Suppressor macrophage treated with lipopolysaccharide for 4 hours (primary cell): ENCODE measurements around the gene POFUT1.
A peak's percentile ranks its signal among the peaks of the same experiment; 100 is the strongest.
"Not testable (repeated sequence)": the region's sequence is repeated elsewhere in the genome, so short reads cannot be mapped to it uniquely, and the experiment has no call there.

ENCODE experiments used
- DNase-seq: peaks from one replicate; pipeline ENCODE4 v3.0.0-alpha.2; 2020

POFUT1 gene

GRCh38 chr20:32236819-32237218 is 29.1 kb downstream of the POFUT1 start:
- no peak for DNase-seq

GRCh38 chr20:32237419-32237818 is 29.7 kb downstream of the POFUT1 start:
- no peak for DNase-seq

GRCh38 chr20:32238483-32239425 is 31.1 kb downstream of the POFUT1 start:
- DNase-seq, result no peak

GRCh38 chr20:32240205-32240604 is 32.5 kb downstream of the POFUT1 start:
- DNase-seq, result no peak

- DNase-seq, result no peak
Observed at GRCh38 chr20:32241807-32242206, 34.1 kb downstream of the POFUT1 start.

GRCh38 chr20:32244150-32244823 is 36.6 kb downstream of the POFUT1 start:
- DNase-seq, result no peak

GRCh38 chr20:32244959-32245358 is 37.3 kb downstream of the POFUT1 start:
- no peak for DNase-seq

- DNase-seq, result not testable (repeated sequence)
Observed at GRCh38 chr20:32246208-32246607, 38.5 kb downstream of the POFUT1 start.

- peak; percentile 43 for DNase-seq
Observed at GRCh38 chr20:32248043-32248442, 40.4 kb downstream of the POFUT1 start.

GRCh38 chr20:32249030-32249738 is 41.5 kb downstream of the POFUT1 start:
- DNase-seq, result peak; percentile 61

- no peak for DNase-seq
Observed at GRCh38 chr20:32251470-32251869, 43.8 kb downstream of the POFUT1 start.

- no peak for DNase-seq
Observed at GRCh38 chr20:32252189-32252588, 44.5 kb downstream of the POFUT1 start.

- DNase-seq, result not testable (repeated sequence)
Observed at GRCh38 chr20:32260973-32261372, 53.3 kb downstream of the POFUT1 start.

- no peak for DNase-seq
Observed at GRCh38 chr20:32261644-32262043, 54.0 kb downstream of the POFUT1 start.

GRCh38 chr20:32263398-32263954 is 55.8 kb downstream of the POFUT1 start:
- no peak for DNase-seq

GRCh38 chr20:32271620-32272019 is 63.9 kb downstream of the POFUT1 start:
- no peak for DNase-seq

- no peak for DNase-seq
Observed at GRCh38 chr20:32274359-32274758, 66.7 kb downstream of the POFUT1 start.

GRCh38 chr20:32275163-32275562 is 67.5 kb downstream of the POFUT1 start:
- DNase-seq, result not testable (repeated sequence)

- DNase-seq, result peak; percentile 91
Observed at GRCh38 chr20:32277361-32278198, 69.9 kb downstream of the POFUT1 start, which contains the start of gene KIF3B. TSS of gene KIF3B (plus strand) at chr20:32277651. CDS start at chr20:32309778, 32,127 bp downstream.

GRCh38 chr20:32278199-32278643 is 70.5 kb downstream of the POFUT1 start:
- no peak for DNase-seq

GRCh38 chr20:32281711-32282110 is 74.0 kb downstream of the POFUT1 start:
- no peak for DNase-seq

- no peak for DNase-seq
Observed at GRCh38 chr20:32282461-32282860, 74.8 kb downstream of the POFUT1 start.
